Prostate gland (tissue), 2 donors: ENCODE measurements around the gene PTPRJ. TPM values are rescaled to one million over a fixed set of nuclear protein-coding genes. Genes with fewer than 3 reads are reported as not detected.

Experiments used
- DNase-seq: peaks from one replicate; pipeline ENCODE4 v3.0.0-alpha.2; 2019; ENCODE audit warnings: low spot score
- H3K27ac ChIP-seq, 2 donors: fragments of 200-600 bp; sonication (generic); 2 replicates each; pipeline ENCODE4 v1.5.1; 2017 to 2019
- H3K27me3 ChIP-seq: fragments of 200-600 bp; sonication (generic); replicated peaks from 2 replicates; pipeline ENCODE4 v1.5.1; 2019; ENCODE audit not compliant: insufficient read depth
- H3K36me3 ChIP-seq, 2 donors: fragments of 200-600 bp; sonication (generic); 1 replicate in 1 of 2; 2 replicates in 1 of 2; pipeline versions ENCODE4 v1.5.1 to v1.8.1; 2017 to 2019
- H3K4me1 ChIP-seq: fragments of 200-600 bp; sonication (generic); replicated peaks from 2 replicates; pipeline ENCODE4 v1.5.1; 2019
- H3K4me3 ChIP-seq, 2 donors: fragments of 200-600 bp; sonication (generic); 2 replicates each; pipeline ENCODE4 v1.5.1; 2017 to 2019
- H3K9me3 ChIP-seq: fragments of 200-600 bp; sonication (generic); 2 replicates; pipeline ENCODE4 v1.5.1; 2017
- CTCF ChIP-seq, 4 experiments: fragments of 200-600 bp in 2 of 4; fragments of 450-650 bp in 2 of 4; sonication (generic) in 2 of 4; IDR thresholded peaks; 1 replicate in 3 of 4; 2 replicates in 1 of 4; pipeline ENCODE4 v1.5.1; 2016 to 2019; ENCODE audit warnings: antibody characterized with exemption in 4 of 4, mild to moderate bottlenecking in 2 of 4, moderate library complexity in 2 of 4
- POLR2A ChIP-seq: fragments of 450-650 bp; IDR thresholded peaks from one replicate; pipeline ENCODE4 v1.6.1; 2016; ENCODE audit warnings: antibody characterized with exemption, mild to moderate bottlenecking
- POLR2AphosphoS5 ChIP-seq: sonication (generic); formaldehyde crosslinking; IDR thresholded peaks from one replicate; pipeline ENCODE4 v1.6.1; 2017; ENCODE audit warnings: antibody characterized with exemption
- WGBS: methylation state at CpG from one replicate; pipeline ENCODE4 v1.1.5; 2018; 5-methylcytosine and 5-hydroxymethylcytosine counted together
- intact Hi-C: fragments of 100-400 bp; cut with DNase I; formaldehyde crosslinking; loops from one replicate; pipeline ENCODE4 v1.14.2; 2022
- total RNA-seq, 2 donors: library from RNA; depleted of rRNA; stranded (reverse); fragments of >200 nt; gene quantifications; one replicate each; pipeline ENCODE4 v1.1.0, GENCODE V29; 2016

The PTPRJ gene
- total RNA-seq, 2 donors from 2014 or later, result 24.9 to 48.0 TPM

DNA sequence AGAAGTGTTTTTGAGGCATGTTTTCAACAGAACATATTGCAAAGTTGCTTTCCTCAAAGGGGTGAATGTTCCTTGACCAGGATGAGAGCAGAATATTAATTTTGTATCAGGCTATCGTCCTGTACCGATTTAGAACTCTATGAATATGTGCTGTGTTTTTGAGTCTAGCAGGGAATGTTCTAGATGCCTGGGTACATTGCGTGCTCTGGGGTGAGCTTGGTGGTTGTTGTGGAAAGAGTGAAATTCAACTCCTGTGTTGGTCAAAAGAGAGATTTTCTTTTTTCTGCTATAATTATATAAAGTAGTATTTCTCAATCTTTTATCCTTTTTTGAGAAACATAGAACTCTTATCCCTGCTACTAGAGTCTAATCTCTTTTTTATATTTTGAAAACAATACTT lies 185.1 kb downstream of the PTPRJ start:
- Histone ChIP-seq H3K9me3 (no peaks in the 10 kb centered on the region), H3K27ac (no peak overlapping the region), H3K4me1 (no peaks in the 10 kb centered on the region), H3K4me3 (no peak overlapping the region), H3K36me3 (no peaks in the 10 kb centered on the region), H3K27me3 (no peaks in the 10 kb centered on the region)
- TF ChIP-seq POLR2AphosphoS5 (no peak), POLR2A (no peak), CTCF (IDR thresholded peaks at IDR 0.05) (no peak)
- 56% methylated on average over 3 of the region's 3 CpGs for WGBS
- intact Hi-C loops, result no loop called here
- no peak for DNase-seq

- Histone ChIP-seq H3K27ac (no peak overlapping the region), H3K9me3 (no peaks in the 10 kb centered on the region), H3K27me3 (no peaks in the 10 kb centered on the region), H3K4me3 (no peak overlapping the region), H3K36me3 (no peaks in the 10 kb centered on the region), H3K4me1 (no peaks in the 10 kb centered on the region)
- no peak for DNase-seq
- intact Hi-C loops, result no loop called here
- no peak for TF ChIP-seq CTCF (IDR thresholded peaks at IDR 0.05)
- TF ChIP-seq POLR2AphosphoS5, result no peak
- no peak for TF ChIP-seq POLR2A
- WGBS, result 94% methylated on average over 6 of the region's 6 CpGs
Measured at GRCh38 chr11:48167380-48167779, 187.0 kb downstream of the PTPRJ start.

- no peaks in the 10 kb centered on the region for H3K27me3 ChIP-seq
- no peak overlapping the region for H3K27ac ChIP-seq
- no peaks in the 10 kb centered on the region for H3K36me3 ChIP-seq
- H3K4me1 ChIP-seq, result no peaks in the 10 kb centered on the region
- DNase-seq, result no peak
- 77% methylated on average over 6 of the region's 6 CpGs for WGBS
- TF ChIP-seq POLR2AphosphoS5 (no peak), POLR2A (no peak), CTCF (IDR thresholded peaks at IDR 0.05) (no peak)
- intact Hi-C loops, result no loop called here
- H3K9me3 ChIP-seq, result no peaks in the 10 kb centered on the region
- no peak overlapping the region for H3K4me3 ChIP-seq
Measured at GRCh38 chr11:48168815-48169214, 188.5 kb downstream of the PTPRJ start.

DNA sequence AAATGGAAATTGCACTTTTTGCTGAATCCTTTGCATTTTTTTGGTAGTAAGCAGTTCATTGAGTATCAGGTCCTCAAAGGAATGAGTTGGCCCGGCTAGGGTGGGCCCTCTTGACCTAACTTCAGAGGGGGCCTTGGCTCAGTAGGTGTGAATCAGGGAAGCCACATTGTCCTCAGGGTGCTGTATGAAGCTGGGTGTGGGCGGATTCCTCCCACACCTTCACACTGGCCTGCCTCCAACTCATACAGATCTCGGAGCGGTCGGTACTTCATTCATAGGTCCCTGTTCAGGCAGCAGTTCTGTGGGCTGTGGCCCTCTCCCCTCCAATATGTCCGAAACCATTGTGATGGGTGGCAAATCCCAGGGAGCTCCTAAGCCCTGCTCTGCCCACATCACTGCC lies 188.9 kb downstream of the PTPRJ start:
- H3K27ac ChIP-seq, result no peak overlapping the region
- H3K4me1 ChIP-seq, result no peaks in the 10 kb centered on the region
- H3K9me3 ChIP-seq, result no peaks in the 10 kb centered on the region
- intact Hi-C loops, result no loop called here
- 53% methylated on average over 6 of the region's 6 CpGs for WGBS
- TF ChIP-seq CTCF (IDR thresholded peaks at IDR 0.05) (no peak), POLR2A (no peak), POLR2AphosphoS5 (no peak)
- H3K27me3 ChIP-seq, result no peaks in the 10 kb centered on the region
- H3K36me3 ChIP-seq, result no peaks in the 10 kb centered on the region
- no peak for DNase-seq
- no peak overlapping the region for H3K4me3 ChIP-seq

- H3K36me3 ChIP-seq, result no peaks in the 10 kb centered on the region
- no peak overlapping the region for H3K27ac ChIP-seq
- H3K4me3 ChIP-seq, result no peak overlapping the region
- H3K9me3 ChIP-seq, result no peaks in the 10 kb centered on the region
- no peak for TF ChIP-seq POLR2AphosphoS5
- no peak for TF ChIP-seq CTCF (IDR thresholded peaks at IDR 0.05)
- no peak for TF ChIP-seq POLR2A
- no peaks in the 10 kb centered on the region for H3K4me1 ChIP-seq
- DNase-seq, result no peak
- no peaks in the 10 kb centered on the region for H3K27me3 ChIP-seq
- 65% methylated on average over 7 of the region's 7 CpGs for WGBS
- intact Hi-C loops, result no loop called here
Measured at GRCh38 chr11:48169717-48170116, 189.4 kb downstream of the PTPRJ start.
